ENCODE data around the gene SLC9A9.

The SLC9A9 gene

GRCh38 chr3:143657391-143657790 is 190.9 kb downstream of the SLC9A9 start:
- no peaks in the 10 kb centered on the region for H3K36me3 ChIP-seq (replicated peaks)
- no peak overlapping the region for H3K27ac ChIP-seq
- TF ChIP-seq CTCF (IDR thresholded peaks at IDR 0.05; ENCODE audit: low read depth, low read length, missing control alignments), result no peak
- no peaks in the 10 kb centered on the region for H3K27me3 ChIP-seq (replicated peaks)
- in situ Hi-C loops (cut with HindIII; ENCODE audit: low pct_ligation_motif_present, low sequenced_read_pairs), result no loop called here
- no peak overlapping the region for H3K4me3 ChIP-seq (ENCODE audit: low read depth, low read length)
- DNase-seq, result no peak

GRCh38 chr3:143654906-143655305 is 193.4 kb downstream of the SLC9A9 start:
- TF ChIP-seq CTCF (IDR thresholded peaks at IDR 0.05; ENCODE audit: low read depth, low read length, missing control alignments), result no peak
- no peak overlapping the region for H3K27ac ChIP-seq
- no peak overlapping the region for H3K4me3 ChIP-seq (ENCODE audit: low read depth, low read length)
- H3K36me3 ChIP-seq (replicated peaks), result no peaks in the 10 kb centered on the region
- no peak for DNase-seq
- in situ Hi-C loops (cut with HindIII; ENCODE audit: low pct_ligation_motif_present, low sequenced_read_pairs), result no loop called here
- H3K27me3 ChIP-seq (replicated peaks), result no peaks in the 10 kb centered on the region

DNA sequence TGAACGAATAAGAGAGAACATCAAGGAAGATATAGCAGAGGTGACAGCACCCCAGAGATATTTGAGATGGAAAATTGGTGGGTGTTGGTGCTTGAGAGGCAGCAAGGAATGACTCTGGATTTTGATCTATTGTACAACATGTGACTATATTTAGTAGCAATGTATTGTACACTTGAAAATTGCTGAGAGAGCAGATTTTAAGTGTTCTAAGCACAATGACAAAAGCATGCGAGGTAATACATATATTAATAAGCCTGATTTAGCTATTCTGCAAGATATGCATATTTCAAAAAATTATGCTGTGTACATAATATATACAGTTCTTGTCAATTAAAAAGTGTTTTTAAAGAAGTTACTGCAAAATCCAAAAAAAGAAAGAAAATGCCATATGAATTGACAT is 194.3 kb downstream of the SLC9A9 start:
- no peak for DNase-seq
- Histone ChIP-seq H3K36me3 (replicated peaks) (no peaks in the 10 kb centered on the region), H3K27ac (no peak overlapping the region), H3K27me3 (replicated peaks) (no peaks in the 10 kb centered on the region), H3K4me3 (ENCODE audit: low read depth, low read length) (no peak overlapping the region)
- TF ChIP-seq CTCF (IDR thresholded peaks at IDR 0.05; ENCODE audit: low read depth, low read length, missing control alignments), result no peak
- in situ Hi-C loops (cut with HindIII; ENCODE audit: low pct_ligation_motif_present, low sequenced_read_pairs), result no loop called here

DNA sequence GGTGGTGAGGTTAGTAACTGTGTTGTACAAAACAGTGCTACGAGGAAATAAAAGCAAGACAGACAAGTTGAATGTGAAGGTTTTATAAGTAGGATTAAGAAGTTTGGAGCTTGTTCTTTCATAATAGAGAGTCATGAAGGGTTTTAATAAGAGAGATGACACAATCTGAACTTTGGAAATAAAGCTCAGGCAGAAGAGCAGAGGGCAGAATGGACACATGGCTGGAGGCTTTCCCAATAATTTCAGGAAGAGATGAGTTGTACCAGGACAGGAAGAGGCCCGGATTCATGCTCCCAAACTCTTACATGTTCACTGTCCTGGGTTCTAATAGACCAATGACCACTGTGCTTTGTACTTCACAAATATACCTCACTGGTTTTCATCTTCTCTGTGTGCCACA is 194.8 kb downstream of the SLC9A9 start:
- no peak overlapping the region for H3K27ac ChIP-seq
- in situ Hi-C loops (cut with HindIII; ENCODE audit: low pct_ligation_motif_present, low sequenced_read_pairs), result no loop called here
- H3K36me3 ChIP-seq (replicated peaks), result no peaks in the 10 kb centered on the region
- DNase-seq, result no peak
- TF ChIP-seq CTCF (IDR thresholded peaks at IDR 0.05; ENCODE audit: low read depth, low read length, missing control alignments), result no peak
- H3K4me3 ChIP-seq (ENCODE audit: low read depth, low read length), result no peak overlapping the region
- H3K27me3 ChIP-seq (replicated peaks), result no peaks in the 10 kb centered on the region

DNA sequence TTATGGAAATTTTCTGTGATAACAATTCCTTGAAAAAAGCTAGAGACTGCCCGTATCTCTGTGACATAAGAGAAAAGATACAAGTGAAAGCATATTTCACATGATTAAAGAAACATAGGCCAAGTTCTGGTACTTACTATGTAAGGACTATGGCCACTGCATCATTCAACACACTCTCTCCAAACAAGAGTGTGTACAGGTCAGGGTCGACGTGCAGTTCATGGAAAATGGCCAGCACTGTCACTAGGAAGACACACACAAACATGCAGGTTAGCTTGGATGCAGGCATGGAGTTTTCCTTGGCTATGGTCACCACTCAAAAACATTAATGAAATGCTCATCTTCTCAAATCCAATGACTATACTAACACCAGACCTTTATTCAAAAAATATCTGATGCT is 196.2 kb downstream of the SLC9A9 start:
- no peak for TF ChIP-seq CTCF (IDR thresholded peaks at IDR 0.05; ENCODE audit: low read depth, low read length, missing control alignments)
- no peaks in the 10 kb centered on the region for H3K27me3 ChIP-seq (replicated peaks)
- DNase-seq, result no peak
- H3K36me3 ChIP-seq (replicated peaks), result no peaks in the 10 kb centered on the region
- H3K27ac ChIP-seq, result no peak overlapping the region
- H3K4me3 ChIP-seq (ENCODE audit: low read depth, low read length), result no peak overlapping the region
- in situ Hi-C loops (cut with HindIII; ENCODE audit: low pct_ligation_motif_present, low sequenced_read_pairs), result no loop called here

GRCh38 chr3:143650827-143651226 is 197.4 kb downstream of the SLC9A9 start:
- H3K27ac ChIP-seq, result no peak overlapping the region
- DNase-seq, result no peak
- no peaks in the 10 kb centered on the region for H3K36me3 ChIP-seq (replicated peaks)
- no peak overlapping the region for H3K4me3 ChIP-seq (ENCODE audit: low read depth, low read length)
- H3K27me3 ChIP-seq (replicated peaks), result no peaks in the 10 kb centered on the region
- in situ Hi-C loops (cut with HindIII; ENCODE audit: low pct_ligation_motif_present, low sequenced_read_pairs), result no loop called here
- TF ChIP-seq CTCF (IDR thresholded peaks at IDR 0.05; ENCODE audit: low read depth, low read length, missing control alignments), result no peak
